GM18858 (cell line): ENCODE measurements around the gene USP31.
A peak's percentile ranks its signal among the peaks of the same experiment; 100 is the strongest.

Source experiments
- ATAC-seq: cut with Tn5 transposase; IDR thresholded peaks from one replicate; pipeline ENCODE4 v1.9.1; 2021; ENCODE audit not compliant: unreplicated experiment

Gene USP31, protein sequence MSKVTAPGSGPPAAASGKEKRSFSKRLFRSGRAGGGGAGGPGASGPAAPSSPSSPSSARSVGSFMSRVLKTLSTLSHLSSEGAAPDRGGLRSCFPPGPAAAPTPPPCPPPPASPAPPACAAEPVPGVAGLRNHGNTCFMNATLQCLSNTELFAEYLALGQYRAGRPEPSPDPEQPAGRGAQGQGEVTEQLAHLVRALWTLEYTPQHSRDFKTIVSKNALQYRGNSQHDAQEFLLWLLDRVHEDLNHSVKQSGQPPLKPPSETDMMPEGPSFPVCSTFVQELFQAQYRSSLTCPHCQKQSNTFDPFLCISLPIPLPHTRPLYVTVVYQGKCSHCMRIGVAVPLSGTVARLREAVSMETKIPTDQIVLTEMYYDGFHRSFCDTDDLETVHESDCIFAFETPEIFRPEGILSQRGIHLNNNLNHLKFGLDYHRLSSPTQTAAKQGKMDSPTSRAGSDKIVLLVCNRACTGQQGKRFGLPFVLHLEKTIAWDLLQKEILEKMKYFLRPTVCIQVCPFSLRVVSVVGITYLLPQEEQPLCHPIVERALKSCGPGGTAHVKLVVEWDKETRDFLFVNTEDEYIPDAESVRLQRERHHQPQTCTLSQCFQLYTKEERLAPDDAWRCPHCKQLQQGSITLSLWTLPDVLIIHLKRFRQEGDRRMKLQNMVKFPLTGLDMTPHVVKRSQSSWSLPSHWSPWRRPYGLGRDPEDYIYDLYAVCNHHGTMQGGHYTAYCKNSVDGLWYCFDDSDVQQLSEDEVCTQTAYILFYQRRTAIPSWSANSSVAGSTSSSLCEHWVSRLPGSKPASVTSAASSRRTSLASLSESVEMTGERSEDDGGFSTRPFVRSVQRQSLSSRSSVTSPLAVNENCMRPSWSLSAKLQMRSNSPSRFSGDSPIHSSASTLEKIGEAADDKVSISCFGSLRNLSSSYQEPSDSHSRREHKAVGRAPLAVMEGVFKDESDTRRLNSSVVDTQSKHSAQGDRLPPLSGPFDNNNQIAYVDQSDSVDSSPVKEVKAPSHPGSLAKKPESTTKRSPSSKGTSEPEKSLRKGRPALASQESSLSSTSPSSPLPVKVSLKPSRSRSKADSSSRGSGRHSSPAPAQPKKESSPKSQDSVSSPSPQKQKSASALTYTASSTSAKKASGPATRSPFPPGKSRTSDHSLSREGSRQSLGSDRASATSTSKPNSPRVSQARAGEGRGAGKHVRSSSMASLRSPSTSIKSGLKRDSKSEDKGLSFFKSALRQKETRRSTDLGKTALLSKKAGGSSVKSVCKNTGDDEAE (N-terminal part only)

DNA sequence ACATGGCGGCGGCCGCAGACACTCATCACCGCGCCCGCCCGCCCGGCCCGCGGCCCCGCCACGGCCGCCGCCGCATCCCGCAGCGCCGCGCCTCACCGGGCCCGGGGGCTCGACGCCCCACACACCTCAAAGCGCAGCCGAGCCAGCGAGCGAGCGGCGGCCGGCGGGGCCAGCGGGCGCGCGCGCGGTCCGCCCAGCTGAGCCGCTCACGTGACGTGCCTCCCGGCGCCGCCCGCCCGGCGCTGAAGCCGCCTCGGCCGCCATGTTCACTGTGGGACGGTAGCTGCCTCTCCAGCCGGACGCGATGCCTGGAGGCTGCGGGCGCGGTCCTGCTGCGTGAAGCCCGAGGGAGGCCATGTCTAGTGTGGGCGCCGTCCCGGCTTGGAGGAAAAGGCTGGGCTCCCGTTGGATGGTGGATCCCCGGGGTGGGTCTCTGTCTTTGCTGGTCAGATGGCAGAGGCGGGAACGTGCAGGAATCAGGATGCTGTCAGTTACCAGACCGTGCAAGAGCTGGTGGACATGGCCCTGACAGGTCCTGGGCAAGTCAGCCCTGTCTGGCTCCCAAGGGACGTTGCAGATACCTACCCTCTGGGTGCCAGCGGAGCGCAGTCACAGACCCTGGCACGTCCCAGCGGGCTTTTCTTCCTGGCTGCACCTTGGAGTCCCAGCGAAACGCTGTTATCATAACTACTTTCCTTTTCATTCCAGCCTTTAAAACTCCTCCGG is at the start of gene USP31:
USP31 (minus strand) TSS at position 186 of the 726 bp plus-strand sequence; CDS start at position 4, 182 bp downstream.
- ATAC-seq: peak; percentile 88

DNA sequence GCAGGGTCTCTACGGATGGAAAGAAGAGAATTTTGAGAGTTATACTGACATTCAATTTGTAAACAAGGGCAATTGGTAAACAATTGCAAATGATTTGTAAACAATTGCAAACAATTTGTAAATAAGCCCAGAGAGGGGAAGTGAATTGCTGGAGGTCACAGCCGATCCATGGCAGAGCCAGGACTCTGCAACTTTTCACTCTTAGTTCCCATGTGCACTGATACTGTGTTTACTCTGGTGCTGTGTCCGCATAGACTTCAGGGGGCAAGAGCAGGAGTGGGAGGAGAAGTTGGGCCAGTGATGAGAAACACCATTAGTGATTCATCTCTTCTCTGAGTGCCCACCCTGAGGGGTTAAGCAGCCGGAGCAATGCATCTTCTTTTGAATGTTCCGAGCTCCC is 47.3 kb upstream of the USP31 start:
- no peak for ATAC-seq

DNA sequence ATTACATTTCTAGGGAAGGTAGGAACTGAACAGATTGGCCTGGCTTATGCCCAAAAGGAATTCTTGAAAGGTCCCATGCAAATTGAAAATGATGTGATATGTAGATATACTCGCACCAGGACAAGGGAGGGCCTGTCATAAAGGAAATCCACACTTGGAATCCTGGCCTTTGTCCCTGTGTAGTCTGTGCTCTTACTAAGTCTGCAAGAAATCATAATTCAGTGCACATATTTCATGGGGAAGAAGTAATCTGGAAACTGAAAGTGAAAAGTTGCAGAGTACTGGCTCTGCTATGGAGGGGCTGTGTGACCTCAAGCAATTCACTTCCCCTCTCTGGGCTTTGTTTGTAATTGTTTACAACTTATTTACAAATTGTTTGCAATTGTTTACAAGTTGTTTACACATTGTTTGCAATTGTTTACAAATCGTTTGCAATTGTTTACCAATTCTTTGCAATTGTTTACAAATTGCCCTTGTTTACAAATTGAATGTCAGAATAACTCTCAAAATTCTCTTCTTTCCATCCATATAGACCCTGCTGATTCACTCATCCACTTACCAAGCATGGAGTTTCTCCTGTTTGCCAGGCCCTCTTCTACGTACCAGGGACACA is 46.2 kb upstream of the USP31 start:
- no peak for ATAC-seq

DNA sequence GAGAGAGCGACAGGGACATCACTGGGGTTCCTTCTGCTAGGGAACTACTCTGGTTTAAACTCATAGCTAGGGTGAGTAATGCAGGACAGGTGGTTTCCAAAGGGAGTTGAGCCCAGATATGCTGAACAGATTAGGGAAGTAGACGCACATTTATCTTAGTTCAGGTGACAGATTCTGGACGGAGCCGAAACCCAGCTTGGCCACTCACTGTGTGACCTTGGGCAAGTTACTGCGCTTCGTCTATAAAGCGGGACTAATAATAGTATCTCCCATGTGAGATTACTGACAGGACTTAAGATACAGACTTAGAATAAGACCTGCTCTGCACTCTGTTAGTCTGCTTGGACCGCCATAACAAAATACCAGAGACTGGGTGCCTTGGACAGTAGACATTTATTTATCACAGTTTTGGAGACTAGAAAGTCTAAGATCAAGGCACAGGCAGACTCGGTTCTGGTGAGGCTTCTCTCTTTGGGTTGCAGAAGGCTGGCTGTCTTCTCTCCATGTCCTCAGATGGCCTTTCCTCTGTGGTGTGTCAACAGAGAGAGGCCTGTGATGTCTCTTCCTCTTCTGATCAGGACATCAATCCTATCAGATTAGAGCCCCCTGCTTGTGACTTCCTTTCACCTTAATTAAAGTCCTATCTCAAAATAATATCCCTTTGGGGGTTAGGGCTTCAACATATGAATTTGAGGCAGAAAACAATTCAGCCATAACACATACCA is 45.4 kb upstream of the USP31 start:
- no peak for ATAC-seq

DNA sequence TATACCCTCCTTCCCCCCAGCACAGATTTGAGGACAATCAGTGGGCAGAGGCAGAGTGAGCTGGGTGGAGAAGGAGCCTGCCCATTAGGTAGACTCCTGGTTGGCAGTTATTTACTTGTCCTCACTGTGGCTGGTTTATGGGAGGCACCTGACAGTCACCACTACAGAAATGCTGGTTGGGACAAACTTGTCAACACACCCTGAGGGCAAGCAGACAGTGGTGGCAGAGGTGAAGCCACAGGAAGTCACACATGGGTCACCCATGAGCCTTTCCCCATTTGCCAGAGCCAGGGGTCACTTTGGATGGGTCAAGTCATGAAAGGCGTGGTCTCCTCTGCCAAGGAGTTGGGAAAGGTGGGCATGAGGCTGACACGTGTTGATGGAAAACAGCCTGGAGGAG is 39.7 kb upstream of the USP31 start:
- no peak for ATAC-seq

DNA sequence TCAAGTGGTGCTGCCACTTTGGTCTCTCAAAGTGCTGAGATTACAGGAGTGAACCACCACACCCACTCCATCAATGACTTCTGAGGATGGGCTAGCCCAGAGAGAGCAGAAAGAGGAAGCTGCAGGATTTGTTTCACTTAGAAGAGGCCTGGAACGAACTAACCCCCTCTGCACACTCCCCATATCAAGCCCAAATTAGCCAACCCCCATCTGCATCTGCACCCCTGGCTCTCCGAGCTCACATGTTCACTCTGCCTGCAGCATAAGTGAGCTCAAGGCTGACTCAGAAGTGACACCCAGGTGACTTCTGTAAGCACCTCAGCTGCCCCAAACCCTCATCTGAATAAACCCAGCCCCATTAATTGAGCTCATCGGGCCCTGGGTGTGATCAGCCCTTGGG is 38.1 kb upstream of the USP31 start:
- ATAC-seq: no peak

DNA sequence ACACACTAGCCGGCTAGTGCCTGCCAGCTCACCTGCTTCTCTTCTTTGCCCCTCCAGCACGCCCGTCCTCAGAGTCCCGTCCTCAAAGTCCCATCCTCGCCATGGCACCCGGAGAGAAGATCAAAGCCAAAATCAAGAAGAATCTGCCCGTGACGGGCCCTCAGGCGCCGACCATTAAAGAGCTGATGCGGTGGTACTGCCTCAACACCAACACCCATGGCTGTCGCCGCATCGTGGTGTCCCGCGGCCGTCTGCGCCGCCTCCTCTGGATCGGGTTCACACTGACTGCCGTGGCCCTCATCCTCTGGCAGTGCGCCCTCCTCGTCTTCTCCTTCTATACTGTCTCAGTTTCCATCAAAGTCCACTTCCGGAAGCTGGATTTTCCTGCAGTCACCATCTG is 36.9 kb upstream of the USP31 start:
- no peak for ATAC-seq

DNA sequence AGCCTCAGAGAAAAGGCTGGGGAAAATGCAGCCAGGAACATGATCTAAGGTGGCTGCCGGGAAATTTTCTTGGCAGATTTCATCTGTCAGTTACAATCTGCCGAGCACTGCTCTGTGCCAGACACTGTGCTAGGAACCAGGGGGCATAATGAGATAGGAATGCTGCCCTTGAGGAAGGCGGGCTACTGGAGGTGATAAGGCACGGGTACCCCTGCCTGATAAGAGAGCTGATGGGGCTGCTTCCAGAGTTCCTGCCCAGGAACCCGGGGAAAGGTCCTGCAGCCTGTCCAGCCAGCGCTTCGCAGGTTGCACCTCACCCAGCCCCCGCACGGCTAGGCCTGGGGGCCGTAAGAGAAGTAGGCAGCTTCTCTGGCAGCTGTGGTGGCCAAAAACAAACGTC is 36.4 kb upstream of the USP31 start:
- no peak for ATAC-seq

DNA sequence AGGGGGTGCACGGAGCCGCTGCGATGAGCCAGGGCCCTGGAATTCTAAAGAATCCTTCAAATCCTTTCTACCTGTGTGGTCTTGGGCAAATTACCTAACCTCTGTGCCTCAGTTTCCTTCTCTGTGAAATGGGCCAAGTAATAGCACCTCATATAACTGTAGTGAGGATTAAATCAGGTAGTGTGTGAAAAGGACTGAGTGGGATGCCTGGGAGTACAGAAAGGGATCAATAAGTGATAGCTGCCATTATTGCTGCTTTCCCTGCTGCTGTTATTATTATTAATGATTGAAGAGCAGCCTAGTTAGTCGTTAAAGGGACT is 34.3 kb upstream of the USP31 start:
- ATAC-seq: no peak

DNA sequence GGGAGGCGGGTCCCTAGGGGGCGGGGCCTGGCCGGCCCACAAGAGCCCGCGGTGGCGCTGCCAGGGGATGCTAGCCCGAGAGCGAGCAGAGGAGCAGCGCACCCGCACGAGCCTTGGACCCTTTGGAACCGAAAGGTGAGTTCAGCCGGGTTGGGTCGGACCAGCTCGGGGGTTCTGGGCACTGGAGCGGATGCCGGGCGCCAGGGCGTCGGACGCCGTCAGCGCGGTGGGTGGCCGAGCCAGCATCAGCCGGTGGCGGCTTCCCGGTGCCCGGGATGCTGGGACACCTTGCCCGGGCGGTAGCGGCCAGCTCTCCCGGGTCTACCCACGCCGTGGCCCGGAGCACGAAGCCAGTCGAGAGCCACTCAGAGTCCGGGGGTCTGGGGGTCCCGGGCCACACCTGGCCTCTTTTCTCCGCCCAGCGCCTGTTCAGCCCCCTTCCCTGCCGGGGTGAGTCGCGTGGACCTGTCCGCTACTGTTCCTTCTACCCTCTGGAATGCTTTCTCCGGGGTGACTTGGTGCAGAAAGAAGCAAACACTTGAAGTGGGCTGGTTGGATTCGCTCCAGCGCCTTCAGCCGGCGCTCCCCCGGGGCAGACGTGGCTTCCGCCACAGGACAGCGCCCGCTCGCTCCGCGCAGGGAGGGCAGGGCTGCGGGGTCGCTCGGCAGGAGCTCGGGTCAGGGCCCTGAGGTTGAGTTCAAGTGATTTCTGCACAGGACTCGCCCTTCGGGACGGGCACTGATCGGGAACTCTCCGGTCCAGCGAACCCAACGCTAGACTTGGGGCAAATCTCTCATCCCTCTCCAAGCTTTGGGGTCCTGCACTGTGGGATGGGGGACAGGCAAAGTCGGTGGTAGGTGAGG is 33.7 kb upstream of the USP31 start, which contains the start of gene SCNN1G:
SCNN1G (plus strand) TSS at position 67 of the 864 bp plus-strand sequence. CDS start 3,527 bp downstream, outside the sequence.
- no peak for ATAC-seq

DNA sequence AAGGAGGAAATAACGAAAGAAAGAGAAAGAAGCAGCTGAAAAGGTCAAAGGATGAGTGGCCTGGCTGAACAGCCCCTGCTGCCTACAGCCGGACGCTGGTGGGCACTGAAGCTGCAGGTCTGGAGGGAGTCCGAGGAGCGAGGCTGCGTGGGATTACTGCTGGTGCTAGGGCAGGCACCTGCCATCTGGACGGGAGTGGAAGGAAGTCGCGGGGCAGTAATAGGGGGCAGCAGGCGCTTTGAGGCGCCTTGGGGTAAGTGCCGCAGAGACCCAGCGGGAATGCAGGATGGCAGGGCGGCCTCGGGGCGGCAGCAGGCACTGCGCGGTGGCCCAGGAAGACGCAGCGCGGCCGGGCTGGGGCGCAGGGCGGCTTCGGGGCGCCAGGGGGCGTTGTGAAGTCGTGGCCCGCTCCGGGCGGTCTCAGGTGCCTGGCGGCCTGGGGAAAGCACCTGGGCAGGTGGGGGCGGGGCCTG is 33.0 kb upstream of the USP31 start:
- ATAC-seq: peak; percentile 49

DNA sequence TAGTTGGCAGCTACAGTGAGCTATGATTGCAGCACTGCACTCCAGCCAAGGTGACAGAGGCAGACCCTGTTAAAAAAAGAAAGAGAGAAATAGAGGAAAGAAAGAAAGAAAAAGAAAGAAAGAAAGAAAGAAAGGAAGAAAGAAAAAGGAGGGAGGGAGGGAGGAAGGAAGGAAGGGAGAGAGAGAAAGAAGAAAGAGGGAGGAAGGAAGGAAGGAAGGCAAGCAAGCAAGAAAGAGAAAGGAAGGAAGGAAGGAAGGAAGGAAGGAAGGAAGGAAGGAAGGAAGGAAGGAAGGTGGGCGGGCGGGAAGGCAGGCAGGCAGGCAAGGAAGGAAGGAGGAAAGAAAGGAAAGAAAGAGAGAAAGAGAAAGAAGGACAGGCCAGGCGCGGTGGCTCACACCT is 32.3 kb upstream of the USP31 start:
- ATAC-seq: no peak

DNA sequence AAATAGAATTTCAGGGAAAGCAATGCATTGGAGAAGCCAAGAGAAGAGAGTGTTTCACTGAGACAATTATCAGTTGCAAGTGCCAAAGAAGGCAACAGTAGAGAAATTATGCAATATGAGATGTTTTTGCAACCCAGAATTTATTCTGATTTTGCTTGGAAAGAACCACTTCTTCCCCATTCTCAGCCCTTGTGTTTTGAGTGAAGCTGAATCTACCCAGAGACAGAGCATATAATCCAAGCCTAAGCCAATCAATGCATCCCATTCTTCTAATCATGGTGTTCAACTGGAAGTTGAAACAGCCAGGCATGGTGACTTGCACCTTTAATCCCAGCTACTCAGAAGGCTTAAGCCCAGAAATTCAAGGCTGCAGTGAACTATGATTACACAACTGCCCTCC is 26.4 kb upstream of the USP31 start:
- no peak for ATAC-seq

DNA sequence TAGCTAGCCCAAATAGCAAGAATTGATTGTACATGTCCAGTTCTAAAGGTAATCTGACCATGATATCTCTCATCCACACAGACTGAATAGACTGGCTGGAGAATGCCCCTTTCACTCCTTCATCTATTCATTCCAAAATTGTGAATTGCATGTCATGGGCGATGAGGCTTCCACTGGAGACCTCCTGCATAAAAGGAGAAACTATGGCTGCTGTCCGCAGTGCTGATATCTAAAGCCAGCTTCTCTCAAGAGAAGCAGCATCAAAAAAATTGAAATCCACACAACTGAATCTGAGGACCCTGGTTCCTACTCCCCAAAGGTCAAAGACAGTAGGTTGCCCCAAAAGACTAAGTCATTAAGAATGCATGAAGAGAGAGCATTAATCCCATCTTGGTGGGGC is 25.4 kb upstream of the USP31 start:
- ATAC-seq: no peak

DNA sequence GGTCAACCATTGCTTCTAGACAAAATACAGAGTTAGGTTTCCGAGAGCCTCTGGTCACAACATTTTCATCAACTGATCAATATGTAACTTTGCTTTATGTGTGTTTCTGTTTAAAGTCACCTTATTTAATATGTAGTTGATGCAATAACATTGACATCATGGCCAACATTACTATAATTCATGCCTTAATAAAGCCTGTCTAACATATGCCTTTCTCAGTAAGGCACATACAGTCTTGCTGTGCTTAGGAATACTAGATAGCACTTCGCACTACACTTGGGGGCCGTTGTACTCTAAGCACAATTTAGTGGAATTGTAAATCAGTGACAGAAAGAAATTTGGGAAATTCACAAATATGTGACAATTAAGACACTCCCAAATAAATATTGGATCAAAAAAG is 23.7 kb upstream of the USP31 start:
- ATAC-seq: no peak

DNA sequence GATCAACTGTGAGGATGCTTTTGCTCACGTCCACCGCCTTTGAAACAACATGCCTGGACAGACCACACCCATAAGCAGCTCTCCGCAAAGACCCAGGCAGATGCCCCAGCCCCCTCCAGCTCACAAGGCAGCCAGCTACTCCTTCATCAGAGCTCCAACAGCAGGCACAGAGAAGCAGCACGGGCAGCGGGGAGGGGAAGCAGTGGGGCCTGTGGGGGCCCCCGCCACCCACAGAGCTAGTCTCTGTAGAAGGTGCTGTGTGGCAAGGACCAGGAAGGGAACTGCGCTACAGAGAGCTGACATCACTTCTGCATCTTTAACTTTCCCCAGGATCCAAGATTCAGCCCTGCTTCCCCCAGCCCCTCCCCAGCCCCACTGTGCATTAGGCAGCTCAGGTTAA is 23.3 kb upstream of the USP31 start:
- no peak for ATAC-seq

DNA sequence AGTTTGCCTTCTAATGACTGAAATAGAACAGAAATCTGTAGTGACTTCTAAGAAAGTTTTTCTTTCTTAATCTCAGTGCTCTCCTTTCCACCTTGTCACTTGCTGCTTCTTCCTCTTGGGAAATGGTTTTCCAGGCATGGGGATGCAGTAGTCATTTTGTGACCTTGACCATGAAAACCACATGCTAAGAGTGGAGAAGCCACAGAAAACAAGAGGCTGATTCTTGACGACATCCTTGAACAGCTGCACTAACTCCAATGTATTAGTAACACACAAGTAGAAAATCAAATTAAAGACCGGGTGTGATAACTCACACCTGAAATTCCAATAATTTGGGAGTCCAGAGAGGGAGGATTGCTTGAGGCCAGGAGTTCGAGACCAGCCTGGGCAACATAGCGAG is 15.5 kb upstream of the USP31 start:
- ATAC-seq: no peak

DNA sequence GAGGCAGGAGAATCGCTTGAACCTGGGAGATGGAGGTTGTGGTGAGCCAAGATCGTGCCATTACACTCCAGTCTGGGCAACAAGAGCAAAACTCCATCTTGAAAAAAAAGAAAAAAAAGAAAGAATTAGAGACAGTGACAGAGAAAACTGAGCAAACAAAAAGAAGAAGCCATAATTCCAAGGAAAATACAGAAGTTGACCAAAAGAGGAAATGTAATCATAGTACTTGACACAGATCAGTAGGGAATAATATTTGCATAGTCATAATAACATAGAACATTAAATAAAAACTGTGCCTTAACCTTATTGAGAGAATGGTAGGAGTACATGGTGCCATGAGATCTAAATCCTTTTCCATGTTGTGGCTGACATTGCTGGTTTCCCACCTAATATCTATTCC is 14.7 kb upstream of the USP31 start:
- no peak for ATAC-seq

DNA sequence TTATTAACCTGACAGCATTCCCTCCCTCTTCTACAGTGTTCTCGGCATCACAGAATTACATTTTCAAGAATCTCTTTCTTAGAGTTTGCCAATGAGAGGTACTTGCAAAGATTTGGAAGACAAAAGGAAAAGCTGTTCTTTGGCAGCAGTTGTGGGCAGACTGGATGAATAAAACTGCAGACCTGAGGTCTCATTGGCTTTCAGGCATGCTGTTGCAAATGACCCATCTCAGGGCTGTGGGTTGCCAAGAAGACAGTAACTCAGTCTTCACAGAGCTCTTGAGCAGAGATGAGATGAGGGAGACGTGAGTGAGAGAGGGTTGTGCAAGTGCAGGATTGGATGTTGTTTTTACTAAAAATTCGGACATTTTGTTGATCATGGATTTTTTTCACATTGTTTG is 11.3 kb upstream of the USP31 start:
- ATAC-seq: no peak
